H9 (cell line): ENCODE measurements around the gene ANKMY1. TPM values are rescaled to one million over a fixed set of nuclear protein-coding genes. Genes with fewer than 3 reads are reported as not detected.

Experiments used
- DNase-seq: peaks from one replicate; pipeline ENCODE4 v3.0.0-alpha.2; 2017
- H2AFZ ChIP-seq: one replicate; pipeline ENCODE4 v1.6.1; 2013; ENCODE audit warnings: mild to moderate bottlenecking, low read length, control low read depth, moderate library complexity
- H2AK5ac ChIP-seq: 2 replicates; pipeline ENCODE4 v1.6.1; 2013; ENCODE audit warnings: low read length, control low read depth, mixed read lengths; ENCODE audit not compliant: insufficient read length
- H2BK120ac ChIP-seq: one replicate; pipeline ENCODE4 v1.6.1; 2013; ENCODE audit warnings: low read depth, mild to moderate bottlenecking, low read length, control low read depth, inconsistent platforms; ENCODE audit not compliant: poor library complexity, severe bottlenecking
- H2BK12ac ChIP-seq: 2 replicates; pipeline ENCODE4 v1.6.1; 2013; ENCODE audit warnings: low read length, control low read depth, mixed read lengths, low read depth; ENCODE audit not compliant: insufficient read length
- H2BK15ac ChIP-seq: 2 replicates; pipeline ENCODE4 v1.6.1; 2013; ENCODE audit warnings: low read depth, low read length, control low read depth
- H2BK20ac ChIP-seq: one replicate; pipeline ENCODE4 v1.6.1; 2013; ENCODE audit warnings: low read depth, mild to moderate bottlenecking, low read length, control low read depth, inconsistent platforms; ENCODE audit not compliant: poor library complexity, severe bottlenecking
- H2BK5ac ChIP-seq: 2 replicates; pipeline ENCODE4 v1.6.1; 2013; ENCODE audit warnings: low read length, control low read depth, mixed read lengths; ENCODE audit not compliant: insufficient read length
- H3K14ac ChIP-seq: 2 replicates; pipeline ENCODE4 v1.6.1; 2013; ENCODE audit warnings: low read length, control low read depth; ENCODE audit not compliant: insufficient read depth
- H3K18ac ChIP-seq: 2 replicates; pipeline ENCODE4 v1.6.1; 2013; ENCODE audit warnings: low read depth, mild to moderate bottlenecking, mixed read lengths, low read length, control low read depth; ENCODE audit not compliant: insufficient read length
- H3K23ac ChIP-seq: 2 replicates; pipeline ENCODE4 v1.6.1; 2013; ENCODE audit warnings: low read length, control low read depth, mixed read lengths, low read depth; ENCODE audit not compliant: insufficient read length
- H3K23me2 ChIP-seq: 2 replicates; pipeline ENCODE4 v1.6.1; 2013; ENCODE audit warnings: low read depth, mild to moderate bottlenecking, mixed read lengths, low read length, control low read depth; ENCODE audit not compliant: insufficient read length, poor library complexity, severe bottlenecking
- H3K27ac ChIP-seq: 2 replicates; pipeline ENCODE4 v1.5.1; 2013; ENCODE audit warnings: low read length, control low read depth, mixed read lengths, low read depth; ENCODE audit not compliant: insufficient read length
- H3K27me3 ChIP-seq: 2 replicates; pipeline ENCODE4 v1.6.1; 2013; ENCODE audit warnings: low read length, control low read depth, inconsistent platforms; ENCODE audit not compliant: insufficient read depth
- H3K4ac ChIP-seq: 2 replicates; pipeline ENCODE4 v1.6.1; 2013; ENCODE audit warnings: low read depth, mild to moderate bottlenecking, control low read depth, inconsistent platforms, low read length, moderate library complexity
- H3K4me1 ChIP-seq: 2 replicates; pipeline ENCODE4 v1.6.1; 2013; ENCODE audit warnings: low read length, control low read depth, inconsistent platforms; ENCODE audit not compliant: insufficient read depth
- H3K4me2 ChIP-seq: 2 replicates; pipeline ENCODE4 v1.6.1; 2013; ENCODE audit warnings: low read length, control low read depth, mixed read lengths; ENCODE audit not compliant: insufficient read length, insufficient read depth
- H3K56ac ChIP-seq: 2 replicates; pipeline ENCODE4 v1.6.1; 2013; ENCODE audit warnings: low read depth, mild to moderate bottlenecking, mixed read lengths, low read length, control low read depth; ENCODE audit not compliant: insufficient read length
- H3K79me1 ChIP-seq: 2 replicates; pipeline ENCODE4 v1.6.1; 2013; ENCODE audit warnings: low read depth, mild to moderate bottlenecking, moderate library complexity, low read length, control low read depth, inconsistent platforms; ENCODE audit not compliant: insufficient read depth, poor library complexity, severe bottlenecking
- H3K79me2 ChIP-seq: 2 replicates; pipeline ENCODE4 v1.6.1; 2013; ENCODE audit warnings: low read length, control low read depth, inconsistent platforms; ENCODE audit not compliant: insufficient read depth
- H3K9ac ChIP-seq: 2 replicates; pipeline ENCODE4 v1.6.1; 2013; ENCODE audit warnings: low read length, control low read depth, mixed read lengths; ENCODE audit not compliant: insufficient read length; ENCODE audit errors: extremely low read depth
- H3K9me3 ChIP-seq: one replicate; pipeline ENCODE4 v1.6.1; 2013; ENCODE audit warnings: low read depth, low read length, inconsistent platforms; ENCODE audit not compliant: control insufficient read depth
- H3T11ph ChIP-seq: one replicate; pipeline ENCODE4 v1.6.1; 2013; ENCODE audit warnings: mild to moderate bottlenecking, low read length, control low read depth, inconsistent platforms
- H4K20me1 ChIP-seq: one replicate; pipeline ENCODE4 v1.6.1; 2013; ENCODE audit not compliant: control insufficient read depth, insufficient read length, insufficient read depth
- H4K5ac ChIP-seq: 2 replicates; pipeline ENCODE4 v1.6.1; 2013; ENCODE audit warnings: low read depth, mild to moderate bottlenecking, mixed read lengths, low read length, control low read depth; ENCODE audit not compliant: insufficient read length
- H4K8ac ChIP-seq: replicated peaks from 2 replicates; pipeline ENCODE4 v1.6.1; 2013; ENCODE audit warnings: low read length, control low read depth, mixed read lengths, low read depth; ENCODE audit not compliant: insufficient read length
- H4K91ac ChIP-seq: 2 replicates; pipeline ENCODE4 v1.6.1; 2013; ENCODE audit warnings: low read depth, mild to moderate bottlenecking, moderate library complexity, mixed read lengths, low read length, control low read depth; ENCODE audit not compliant: insufficient read length
- H3K27ac Mint-ChIP-seq, 3 experiments: 2 replicates in 2 of 3; 3 replicates in 1 of 3; pipeline ENCODE4 v1.8.0; 2020 to 2021; ENCODE audit warnings: mixed read lengths in 3 of 3, mild to moderate bottlenecking in 1 of 3, moderate library complexity in 1 of 3
- H3K27me3 Mint-ChIP-seq: 2 replicates; pipeline ENCODE4 v1.8.0; 2021; ENCODE audit warnings: low read depth, mild to moderate bottlenecking, moderate library complexity, mixed read lengths
- H3K36me3 Mint-ChIP-seq, 3 experiments: 2 replicates in 2 of 3; 3 replicates in 1 of 3; pipeline ENCODE4 v1.8.0; 2020 to 2021; ENCODE audit warnings: low read depth in 3 of 3, mixed read lengths in 3 of 3; ENCODE audit not compliant: insufficient read depth in 1 of 3
- H3K4me1 Mint-ChIP-seq, 2 experiments: 2 replicates each; pipeline ENCODE4 v1.8.0; 2020; ENCODE audit warnings: mixed read lengths in 2 of 2
- H3K4me3 Mint-ChIP-seq, 2 experiments: 2 replicates in 1 of 2; 3 replicates in 1 of 2; pipeline ENCODE4 v1.8.0; 2020 to 2021; ENCODE audit warnings: mild to moderate bottlenecking in 2 of 2, mixed read lengths in 2 of 2, moderate library complexity in 1 of 2
- H3K9me3 Mint-ChIP-seq, 2 experiments: 2 replicates in 1 of 2; 3 replicates in 1 of 2; pipeline ENCODE4 v1.8.0; 2020; ENCODE audit warnings: mild to moderate bottlenecking in 2 of 2, mixed read lengths in 2 of 2, moderate library complexity in 1 of 2
- WGBS: extraction: QIAGEN DNeasy Blood & Tissue Kit; methylation state at CpG from one replicate; pipeline ENCODE4 v1.1.7; 2013; ENCODE audit warnings: missing lambda C conversion rate, low lambda C conversion rate, mixed read lengths; ENCODE audit not compliant: insufficient read length; ENCODE audit errors: extremely low coverage; 5-methylcytosine and 5-hydroxymethylcytosine counted together
- total RNA-seq: library from RNA; stranded (reverse); gene quantifications from 2 replicates; pipeline ENCODE4 v1.2.1, GENCODE V29; 2021
- TF ChIP-seq, protein P1 (sequence below): fragments of 200-600 bp; sonication (generic); conservative IDR thresholded peaks from 3 replicates; pipeline ENCODE4 v1.8.0; 2021; ENCODE audit warnings: antibody characterized with exemption, mild to moderate bottlenecking

The ANKMY1 gene
- total RNA-seq, 1 experiment from 2014 or later = 13.7 TPM

DNA sequence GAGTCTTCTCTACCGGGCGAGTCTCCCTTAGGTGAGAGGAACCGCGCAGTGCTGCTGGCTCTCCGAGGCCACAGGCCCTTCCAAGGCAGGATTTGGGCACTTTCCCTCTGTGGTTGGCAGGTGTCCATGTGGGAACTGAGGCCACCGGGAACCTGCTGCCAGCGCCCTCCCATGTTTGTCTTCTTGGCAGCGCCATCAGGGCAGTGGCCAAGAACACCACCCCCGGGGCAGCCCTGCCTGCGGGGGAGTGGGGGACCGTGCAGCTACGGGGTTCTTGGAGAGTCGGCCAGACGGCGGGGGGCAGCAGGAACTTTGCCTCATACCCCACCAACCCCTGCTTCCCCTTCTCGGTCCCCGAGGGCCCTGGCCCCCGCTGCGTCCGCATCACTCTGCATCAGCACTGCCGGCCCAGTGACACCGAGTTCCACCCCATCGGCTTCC is 38.7 kb upstream of the ANKMY1 start:
- no peak for DNase-seq
- H4K8ac ChIP-seq = no peak overlapping the region
- no peak overlapping the region for H2AFZ ChIP-seq
- H3K4me1 ChIP-seq = no peaks in the 10 kb centered on the region
- WGBS = no CpG with 5 or more reads among the region's 23 CpGs
- no peak overlapping the region for H3K9ac ChIP-seq
- H3K27me3 Mint-ChIP-seq = no peaks in the 10 kb centered on the region
- no peaks in the 10 kb centered on the region for H3K79me2 ChIP-seq
- no peak overlapping the region for H2BK5ac ChIP-seq
- H2BK15ac ChIP-seq = no peak overlapping the region
- H3K4me2 ChIP-seq = no peak overlapping the region
- H3T11ph ChIP-seq = no peak overlapping the region
- H2BK20ac ChIP-seq = no peak overlapping the region
- H3K23me2 ChIP-seq = no peaks in the 10 kb centered on the region
- H3K27ac Mint-ChIP-seq = no peak overlapping the region
- no peaks in the 10 kb centered on the region for H3K9me3 Mint-ChIP-seq
- no peak overlapping the region for H2AK5ac ChIP-seq
- peaks cover 4 to 18% (median 10%) of the 10 kb centered on the region in 3 experiments; a peak in 6 of 7 replicates for H3K36me3 Mint-ChIP-seq
- no peaks in the 10 kb centered on the region for H3K79me1 ChIP-seq
- no peak overlapping the region for H3K4ac ChIP-seq
- no peak overlapping the region for H4K91ac ChIP-seq
- H4K5ac ChIP-seq = no peak overlapping the region
- no peak overlapping the region for H3K27ac ChIP-seq
- no peak overlapping the region for H2BK12ac ChIP-seq
- TF ChIP-seq, protein P1, sequence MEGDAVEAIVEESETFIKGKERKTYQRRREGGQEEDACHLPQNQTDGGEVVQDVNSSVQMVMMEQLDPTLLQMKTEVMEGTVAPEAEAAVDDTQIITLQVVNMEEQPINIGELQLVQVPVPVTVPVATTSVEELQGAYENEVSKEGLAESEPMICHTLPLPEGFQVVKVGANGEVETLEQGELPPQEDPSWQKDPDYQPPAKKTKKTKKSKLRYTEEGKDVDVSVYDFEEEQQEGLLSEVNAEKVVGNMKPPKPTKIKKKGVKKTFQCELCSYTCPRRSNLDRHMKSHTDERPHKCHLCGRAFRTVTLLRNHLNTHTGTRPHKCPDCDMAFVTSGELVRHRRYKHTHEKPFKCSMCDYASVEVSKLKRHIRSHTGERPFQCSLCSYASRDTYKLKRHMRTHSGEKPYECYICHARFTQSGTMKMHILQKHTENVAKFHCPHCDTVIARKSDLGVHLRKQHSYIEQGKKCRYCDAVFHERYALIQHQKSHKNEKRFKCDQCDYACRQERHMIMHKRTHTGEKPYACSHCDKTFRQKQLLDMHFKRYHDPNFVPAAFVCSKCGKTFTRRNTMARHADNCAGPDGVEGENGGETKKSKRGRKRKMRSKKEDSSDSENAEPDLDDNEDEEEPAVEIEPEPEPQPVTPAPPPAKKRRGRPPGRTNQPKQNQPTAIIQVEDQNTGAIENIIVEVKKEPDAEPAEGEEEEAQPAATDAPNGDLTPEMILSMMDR = no peak
- no peak overlapping the region for H2BK120ac ChIP-seq
- no peak overlapping the region for H3K56ac ChIP-seq
- no peak overlapping the region for H3K14ac ChIP-seq
- H3K9me3 ChIP-seq = no peaks in the 10 kb centered on the region
- H3K4me3 Mint-ChIP-seq = no peak overlapping the region
- H3K23ac ChIP-seq = no peak overlapping the region
- no peaks in the 10 kb centered on the region for H3K4me1 Mint-ChIP-seq
- H3K18ac ChIP-seq = no peak overlapping the region
- H3K27me3 ChIP-seq = no peaks in the 10 kb centered on the region
- no peaks in the 10 kb centered on the region for H4K20me1 ChIP-seq
